Suprapubic skin (tissue), 4 donors: Measurements from ENCODE around the gene CAMTA1. TPM values are rescaled to one million over a fixed set of nuclear protein-coding genes. Genes with fewer than 3 reads are reported as not detected.

Experiments used
- DNase-seq, 2 donors: peaks; one replicate each; pipeline ENCODE4 v3.0.0-alpha.2; 2019; ENCODE audit warnings: low spot score in 2 of 2
- H3K27ac ChIP-seq: fragments of 200-600 bp; sonication (generic); one replicate; pipeline ENCODE4 v1.5.1; 2019
- H3K27me3 ChIP-seq: fragments of 200-600 bp; sonication (generic); one replicate; pipeline ENCODE4 v1.5.1; 2019
- H3K36me3 ChIP-seq: fragments of 200-600 bp; sonication (generic); one replicate; pipeline ENCODE4 v1.5.1; 2019
- H3K4me1 ChIP-seq: fragments of 200-600 bp; sonication (generic); one replicate; pipeline ENCODE4 v1.5.1; 2019
- H3K4me3 ChIP-seq: fragments of 200-600 bp; sonication (generic); one replicate; pipeline ENCODE4 v1.5.1; 2019; ENCODE audit warnings: mild to moderate bottlenecking
- H3K9me3 ChIP-seq: fragments of 200-600 bp; sonication (generic); one replicate; pipeline ENCODE4 v1.5.1; 2019
- EP300 ChIP-seq: sonication (generic); formaldehyde crosslinking; IDR thresholded peaks from one replicate; pipeline ENCODE4 v1.6.1; 2017; ENCODE audit warnings: antibody characterized with exemption
- POLR2A ChIP-seq, 2 donors: fragments of 450-650 bp; IDR thresholded peaks; one replicate each; pipeline ENCODE4 v1.6.1; 2017; ENCODE audit warnings: antibody characterized with exemption in 2 of 2, mild to moderate bottlenecking in 2 of 2, moderate library complexity in 2 of 2
- POLR2AphosphoS5 ChIP-seq, 3 donors: sonication (generic); formaldehyde crosslinking; IDR thresholded peaks; one replicate each; pipeline ENCODE4 v1.6.1; 2017; ENCODE audit warnings: antibody characterized with exemption in 3 of 3
- WGBS: methylation state at CpG from one replicate; pipeline ENCODE4 v1.1.5; 2018; 5-methylcytosine and 5-hydroxymethylcytosine counted together
- total RNA-seq, 4 donors: library from RNA; depleted of rRNA; stranded (reverse); fragments of >200 nt; gene quantifications; one replicate each; pipeline ENCODE4 v1.1.0, GENCODE V29; 2016
- TF ChIP-seq, protein P1 (sequence below), 2 donors: fragments of 200-600 bp in 1 of 2; fragments of 450-650 bp in 1 of 2; sonication (generic) in 1 of 2; IDR thresholded peaks; one replicate each; pipeline ENCODE4 v1.5.1; 2016 to 2019; ENCODE audit warnings: antibody characterized with exemption in 2 of 2, mild to moderate bottlenecking in 1 of 2, moderate library complexity in 1 of 2

The CAMTA1 gene
- total RNA-seq, 4 donors from 2014 or later: 40.4 to 54.1 (median 46.6) TPM

DNA sequence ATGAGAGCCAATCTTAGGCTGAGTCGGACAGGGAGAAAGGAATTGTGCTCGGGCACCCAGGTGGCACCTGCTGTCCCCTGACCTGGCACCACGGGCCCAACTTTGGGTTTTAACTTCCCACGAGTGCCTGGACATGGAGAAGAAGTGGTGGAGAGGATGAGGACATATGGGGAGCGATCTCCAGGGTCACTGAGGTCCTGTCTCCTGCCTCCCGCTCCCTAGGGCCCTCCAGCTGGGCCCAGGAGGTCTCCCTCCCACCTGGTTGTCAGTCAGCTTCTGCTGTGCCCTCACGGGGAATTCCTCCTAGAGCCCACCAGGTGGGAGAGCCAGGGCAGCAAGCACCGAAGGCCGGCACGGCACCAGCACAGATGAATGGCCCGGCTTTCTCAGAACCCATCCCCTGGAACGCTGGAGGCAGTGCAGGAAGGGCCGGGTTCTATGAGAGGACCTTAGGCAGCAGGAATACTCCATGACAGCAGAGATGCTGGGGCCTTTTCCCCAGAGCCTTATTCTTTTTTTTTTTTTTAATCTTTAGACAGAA, 435.5 kb downstream of the CAMTA1 start:
- TF ChIP-seq POLR2A (IDR thresholded peaks at IDR 0.05): no peak
- TF ChIP-seq, protein P1, sequence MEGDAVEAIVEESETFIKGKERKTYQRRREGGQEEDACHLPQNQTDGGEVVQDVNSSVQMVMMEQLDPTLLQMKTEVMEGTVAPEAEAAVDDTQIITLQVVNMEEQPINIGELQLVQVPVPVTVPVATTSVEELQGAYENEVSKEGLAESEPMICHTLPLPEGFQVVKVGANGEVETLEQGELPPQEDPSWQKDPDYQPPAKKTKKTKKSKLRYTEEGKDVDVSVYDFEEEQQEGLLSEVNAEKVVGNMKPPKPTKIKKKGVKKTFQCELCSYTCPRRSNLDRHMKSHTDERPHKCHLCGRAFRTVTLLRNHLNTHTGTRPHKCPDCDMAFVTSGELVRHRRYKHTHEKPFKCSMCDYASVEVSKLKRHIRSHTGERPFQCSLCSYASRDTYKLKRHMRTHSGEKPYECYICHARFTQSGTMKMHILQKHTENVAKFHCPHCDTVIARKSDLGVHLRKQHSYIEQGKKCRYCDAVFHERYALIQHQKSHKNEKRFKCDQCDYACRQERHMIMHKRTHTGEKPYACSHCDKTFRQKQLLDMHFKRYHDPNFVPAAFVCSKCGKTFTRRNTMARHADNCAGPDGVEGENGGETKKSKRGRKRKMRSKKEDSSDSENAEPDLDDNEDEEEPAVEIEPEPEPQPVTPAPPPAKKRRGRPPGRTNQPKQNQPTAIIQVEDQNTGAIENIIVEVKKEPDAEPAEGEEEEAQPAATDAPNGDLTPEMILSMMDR (IDR thresholded peaks at IDR 0.05): no peak
- TF ChIP-seq EP300: no peak
- Histone ChIP-seq H3K4me1 (no peaks in the 10 kb centered on the region), H3K27ac (no peak overlapping the region), H3K36me3 (no peaks in the 10 kb centered on the region), H3K27me3 (no peaks in the 10 kb centered on the region), H3K9me3 (no peaks in the 10 kb centered on the region), H3K4me3 (no peak overlapping the region)
- 91% methylated on average over 10 of the region's 13 CpGs for WGBS
- DNase-seq: no peak

GRCh38 chr1:7221826-7222694, 436.8 kb downstream of the CAMTA1 start:
- Histone ChIP-seq H3K27ac (no peak overlapping the region), H3K4me1 (no peaks in the 10 kb centered on the region), H3K36me3 (no peaks in the 10 kb centered on the region), H3K9me3 (no peaks in the 10 kb centered on the region), H3K4me3 (no peak overlapping the region), H3K27me3 (peaks cover 5% of the 10 kb centered on the region)
- TF ChIP-seq POLR2A (IDR thresholded peaks at IDR 0.05): no peak
- TF ChIP-seq, protein P1 (IDR thresholded peaks at IDR 0.05): no peak
- no peak for TF ChIP-seq POLR2AphosphoS5 (IDR thresholded peaks at IDR 0.05)
- no peak for TF ChIP-seq EP300
- WGBS: 72% methylated on average over 14 of the region's 15 CpGs
- DNase-seq: no peak

- Histone ChIP-seq H3K36me3 (no peaks in the 10 kb centered on the region), H3K27ac (no peak overlapping the region), H3K27me3 (peaks cover 6% of the 10 kb centered on the region), H3K9me3 (no peaks in the 10 kb centered on the region), H3K4me1 (no peaks in the 10 kb centered on the region), H3K4me3 (no peak overlapping the region)
- TF ChIP-seq, protein P1 (IDR thresholded peaks at IDR 0.05): no peak
- TF ChIP-seq POLR2A (IDR thresholded peaks at IDR 0.05) (no peak), EP300 (no peak), POLR2AphosphoS5 (IDR thresholded peaks at IDR 0.05) (no peak)
- 86% methylated on average over 7 of the region's 7 CpGs for WGBS
- no peak for DNase-seq
Measured at GRCh38 chr1:7222695-7223015, 437.4 kb downstream of the CAMTA1 start.

DNA sequence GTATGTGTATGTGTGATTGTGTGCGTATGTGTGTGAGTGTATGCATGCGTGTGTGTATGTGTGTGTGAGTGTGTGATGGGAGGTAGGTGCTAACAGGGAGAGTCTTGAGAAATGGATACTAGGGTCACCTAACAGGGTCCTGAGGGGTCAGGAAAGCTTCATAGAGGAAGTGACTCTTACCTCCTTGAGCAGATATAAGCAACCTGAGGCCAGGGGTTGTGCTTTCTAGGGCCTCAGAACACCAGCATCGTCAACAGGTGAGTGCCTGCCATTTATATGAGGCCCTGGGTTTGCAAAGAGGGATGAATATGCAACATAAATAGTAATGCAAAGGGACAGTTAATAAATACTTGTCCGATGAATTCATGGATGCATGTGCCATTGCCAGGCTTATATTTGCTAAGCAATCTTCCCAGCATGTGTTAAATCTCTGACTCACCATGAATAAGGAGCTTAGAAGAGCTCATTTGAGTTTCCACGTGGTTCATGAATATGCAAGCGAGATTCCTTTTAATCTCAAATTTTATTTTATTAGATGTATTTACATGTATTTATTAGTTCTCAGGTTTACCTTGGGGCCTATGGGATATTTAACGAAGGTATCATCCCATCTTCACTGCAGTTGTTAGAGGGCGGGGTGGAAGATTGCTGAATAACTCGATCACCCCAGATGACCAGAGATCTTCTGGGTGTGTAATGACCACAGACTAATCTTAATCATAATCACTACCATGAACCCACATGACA, 438.3 kb downstream of the CAMTA1 start:
- no peak overlapping the region for H3K27ac ChIP-seq
- no peaks in the 10 kb centered on the region for H3K9me3 ChIP-seq
- WGBS: 89% methylated on average over 9 of the region's 9 CpGs
- no peaks in the 10 kb centered on the region for H3K36me3 ChIP-seq
- H3K4me3 ChIP-seq: no peak overlapping the region
- H3K27me3 ChIP-seq: peaks cover 12% of the 10 kb centered on the region
- H3K4me1 ChIP-seq: no peaks in the 10 kb centered on the region
- TF ChIP-seq, protein P1 (IDR thresholded peaks at IDR 0.05): no peak
- TF ChIP-seq POLR2A (IDR thresholded peaks at IDR 0.05) (no peak), EP300 (no peak), POLR2AphosphoS5 (IDR thresholded peaks at IDR 0.05) (no peak)
- no peak for DNase-seq

GRCh38 chr1:7224081-7224534, 438.9 kb downstream of the CAMTA1 start:
- 63% methylated on average over 10 of the region's 10 CpGs for WGBS
- Histone ChIP-seq H3K9me3 (no peaks in the 10 kb centered on the region), H3K27ac (no peak overlapping the region), H3K4me1 (no peaks in the 10 kb centered on the region), H3K36me3 (no peaks in the 10 kb centered on the region), H3K27me3 (peaks cover 17% of the 10 kb centered on the region), H3K4me3 (no peak overlapping the region)
- DNase-seq: no peak
- TF ChIP-seq POLR2A (IDR thresholded peaks at IDR 0.05) (no peak), POLR2AphosphoS5 (IDR thresholded peaks at IDR 0.05) (no peak), EP300 (no peak)
